Kidney epithelial cell (primary cell): ENCODE results near the gene CEP89. TPM values are rescaled to one million over a fixed set of nuclear protein-coding genes. Genes with fewer than 3 reads are reported as not detected.
"Not testable (repeated sequence)": the region's sequence is repeated elsewhere in the genome, so short reads cannot be mapped to it uniquely, and the experiment has no call there.

Experiments
- DNase-seq: peaks from one replicate; pipeline ENCODE4 v3.0.0-alpha.2; 2010; ENCODE audit warnings: low read depth
- H3K27me3 ChIP-seq: 2 replicates; pipeline ENCODE4 v1.6.0; 2011; ENCODE audit warnings: low read length; ENCODE audit not compliant: control insufficient read depth, insufficient read depth
- H3K36me3 ChIP-seq: 2 replicates; pipeline ENCODE4 v1.5.1; 2011; ENCODE audit warnings: low read length; ENCODE audit not compliant: control insufficient read depth, insufficient read depth
- H3K4me3 ChIP-seq: 2 replicates; pipeline ENCODE4 v1.5.1; 2011; ENCODE audit warnings: low read depth, mild to moderate bottlenecking, control low read depth, low read length
- total RNA-seq: library from RNA; depleted of rRNA; stranded (reverse); fragments of >200 nt; gene quantifications from 2 replicates; pipeline ENCODE4 v1.2.3, GENCODE V29; 2015
- TF ChIP-seq, protein P1 (sequence below): IDR thresholded peaks from 2 replicates; pipeline ENCODE4 v1.5.1; 2011; ENCODE audit warnings: mild to moderate bottlenecking, moderate library complexity, low read length, control low read depth, inconsistent platforms; ENCODE audit not compliant: insufficient read depth, poor library complexity, severe bottlenecking

Gene CEP89
- total RNA-seq, 1 donor from 2014 or later, result 29.9 TPM

DNA sequence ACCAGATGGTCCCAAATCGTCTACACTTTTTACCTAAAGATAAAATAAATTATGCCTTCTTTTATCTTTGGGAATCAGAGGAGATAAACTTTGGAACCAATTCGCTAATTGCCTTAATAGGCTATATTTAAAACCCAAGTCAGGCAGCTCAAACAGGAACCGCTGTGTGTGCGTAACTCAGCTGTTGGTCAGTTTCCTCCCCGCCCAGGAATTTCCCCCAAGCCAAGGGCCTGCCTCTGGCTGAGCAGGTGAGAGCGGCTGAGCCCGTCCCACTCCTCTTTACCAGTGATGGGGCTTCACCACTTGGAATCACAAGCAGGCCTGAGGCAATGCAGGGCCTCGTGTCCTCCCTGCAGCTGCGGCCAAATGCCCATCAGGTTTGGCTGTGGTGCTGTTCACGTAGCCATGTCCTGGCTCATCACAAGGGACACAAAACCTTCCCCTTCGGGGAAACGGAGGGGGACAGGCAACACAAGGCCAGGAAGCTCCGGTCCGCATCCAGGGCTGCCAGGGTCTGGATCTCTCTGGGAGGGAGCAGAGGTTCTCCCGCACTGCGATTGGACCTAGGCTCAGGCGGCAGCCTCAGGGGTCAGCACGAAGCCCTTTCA is 101.7 kb downstream of the CEP89 start:
- Histone ChIP-seq H3K27me3 (no peaks in the 10 kb centered on the region), H3K36me3 (no peaks in the 10 kb centered on the region), H3K4me3 (no peak overlapping the region)
- TF ChIP-seq, protein P1, sequence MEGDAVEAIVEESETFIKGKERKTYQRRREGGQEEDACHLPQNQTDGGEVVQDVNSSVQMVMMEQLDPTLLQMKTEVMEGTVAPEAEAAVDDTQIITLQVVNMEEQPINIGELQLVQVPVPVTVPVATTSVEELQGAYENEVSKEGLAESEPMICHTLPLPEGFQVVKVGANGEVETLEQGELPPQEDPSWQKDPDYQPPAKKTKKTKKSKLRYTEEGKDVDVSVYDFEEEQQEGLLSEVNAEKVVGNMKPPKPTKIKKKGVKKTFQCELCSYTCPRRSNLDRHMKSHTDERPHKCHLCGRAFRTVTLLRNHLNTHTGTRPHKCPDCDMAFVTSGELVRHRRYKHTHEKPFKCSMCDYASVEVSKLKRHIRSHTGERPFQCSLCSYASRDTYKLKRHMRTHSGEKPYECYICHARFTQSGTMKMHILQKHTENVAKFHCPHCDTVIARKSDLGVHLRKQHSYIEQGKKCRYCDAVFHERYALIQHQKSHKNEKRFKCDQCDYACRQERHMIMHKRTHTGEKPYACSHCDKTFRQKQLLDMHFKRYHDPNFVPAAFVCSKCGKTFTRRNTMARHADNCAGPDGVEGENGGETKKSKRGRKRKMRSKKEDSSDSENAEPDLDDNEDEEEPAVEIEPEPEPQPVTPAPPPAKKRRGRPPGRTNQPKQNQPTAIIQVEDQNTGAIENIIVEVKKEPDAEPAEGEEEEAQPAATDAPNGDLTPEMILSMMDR, result no peak
- DNase-seq, result no peak

DNA sequence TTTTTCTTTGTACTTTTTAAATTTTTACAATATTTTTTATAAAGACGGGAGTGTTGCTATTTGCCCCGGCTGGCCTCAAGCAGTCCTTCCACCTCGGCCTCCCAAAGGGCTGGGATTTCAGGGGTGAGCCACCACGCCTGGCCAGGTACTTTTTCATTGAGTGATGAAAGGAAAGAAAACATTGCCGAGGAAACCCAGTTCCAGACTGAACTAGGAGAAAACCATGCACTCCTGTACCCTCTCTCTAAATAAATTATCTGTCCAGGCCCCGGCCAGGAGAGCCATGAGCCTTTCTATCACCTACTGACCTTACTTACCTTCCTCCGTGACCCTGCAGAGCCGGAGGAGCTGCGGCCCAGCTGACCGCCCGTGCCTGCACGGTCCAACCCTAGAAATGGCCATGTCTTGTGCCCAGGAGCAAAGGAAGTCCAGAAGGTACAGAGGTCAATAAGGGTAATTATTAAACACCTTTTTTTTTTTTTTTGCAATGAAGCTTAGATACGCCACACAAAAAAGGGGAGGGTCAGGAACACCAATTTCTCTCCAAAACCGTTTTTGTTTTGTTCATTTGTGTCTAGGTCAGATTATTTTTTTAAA is 102.3 kb downstream of the CEP89 start, which contains the start of gene SLC7A9:
SLC7A9 (minus strand) TSS at position 399 of the 597 bp plus-strand sequence. CDS start 1,233 bp downstream, outside the sequence.
- TF ChIP-seq, protein P1, result no peak
- H3K36me3 ChIP-seq, result no peaks in the 10 kb centered on the region
- no peak for DNase-seq
- H3K27me3 ChIP-seq, result no peaks in the 10 kb centered on the region
- H3K4me3 ChIP-seq, result no peak within 1 kb of the TSS

DNA sequence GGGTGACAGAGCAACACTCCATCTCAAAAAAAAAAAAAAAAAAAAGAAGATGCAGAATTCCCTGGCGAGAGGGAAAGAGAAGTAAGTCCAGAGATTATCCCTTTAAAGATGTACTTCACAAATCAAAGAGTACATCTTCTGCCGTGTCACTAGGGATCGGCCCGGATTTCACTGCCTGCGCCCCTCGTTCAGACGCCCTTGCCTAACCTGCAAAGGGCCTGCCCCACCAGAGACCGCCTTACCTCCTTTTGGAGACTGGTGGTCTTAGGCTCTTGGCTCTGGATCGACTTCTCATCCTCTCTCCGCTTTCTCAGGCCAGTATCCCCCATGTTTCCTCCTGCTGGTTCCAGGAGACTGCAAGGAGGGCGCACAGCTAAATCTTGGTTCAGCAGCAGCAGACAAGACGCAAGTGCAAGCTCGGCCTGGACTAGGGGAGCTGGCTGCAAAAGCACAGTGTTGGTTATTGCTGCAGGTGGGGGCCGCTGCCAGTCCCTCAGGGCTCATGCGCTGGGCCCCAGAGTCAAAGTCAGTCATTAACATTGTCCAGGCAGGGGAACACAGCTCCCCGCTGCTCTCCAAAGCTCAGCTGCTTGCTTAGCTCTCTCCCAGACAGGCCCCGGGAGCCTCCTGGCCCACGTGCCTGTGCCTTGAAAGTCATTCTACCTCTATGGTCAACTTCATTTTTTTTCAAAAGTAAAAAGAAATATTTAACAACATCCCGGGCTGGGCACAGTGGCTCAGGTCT is 103.4 kb downstream of the CEP89 start:
- DNase-seq, result no peak
- Histone ChIP-seq H3K36me3 (no peaks in the 10 kb centered on the region), H3K27me3 (no peaks in the 10 kb centered on the region), H3K4me3 (no peak overlapping the region)
- TF ChIP-seq, protein P1, result no peak

DNA sequence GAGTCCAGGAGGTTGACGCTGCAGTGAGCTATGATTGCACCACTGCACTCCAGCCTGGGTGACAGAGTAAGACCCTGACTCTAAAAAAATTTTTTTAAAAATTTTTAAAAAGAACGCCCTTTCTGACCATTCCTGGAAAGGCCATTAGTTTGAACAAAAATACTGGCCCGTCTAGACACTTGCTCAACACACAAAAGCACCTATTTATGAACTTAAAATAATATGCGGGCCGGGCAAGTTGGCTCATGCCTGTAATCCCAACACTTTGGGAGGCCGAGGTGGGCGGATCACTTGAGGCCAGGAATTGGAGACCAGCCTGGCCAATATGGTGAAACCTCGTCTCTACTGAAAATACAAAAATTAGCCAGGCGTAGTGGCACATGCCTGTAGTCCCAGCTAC is 104.3 kb downstream of the CEP89 start:
- H3K27me3 ChIP-seq, DNase-seq, H3K4me3 ChIP-seq, H3K36me3 ChIP-seq: not testable (repeated sequence)

DNA sequence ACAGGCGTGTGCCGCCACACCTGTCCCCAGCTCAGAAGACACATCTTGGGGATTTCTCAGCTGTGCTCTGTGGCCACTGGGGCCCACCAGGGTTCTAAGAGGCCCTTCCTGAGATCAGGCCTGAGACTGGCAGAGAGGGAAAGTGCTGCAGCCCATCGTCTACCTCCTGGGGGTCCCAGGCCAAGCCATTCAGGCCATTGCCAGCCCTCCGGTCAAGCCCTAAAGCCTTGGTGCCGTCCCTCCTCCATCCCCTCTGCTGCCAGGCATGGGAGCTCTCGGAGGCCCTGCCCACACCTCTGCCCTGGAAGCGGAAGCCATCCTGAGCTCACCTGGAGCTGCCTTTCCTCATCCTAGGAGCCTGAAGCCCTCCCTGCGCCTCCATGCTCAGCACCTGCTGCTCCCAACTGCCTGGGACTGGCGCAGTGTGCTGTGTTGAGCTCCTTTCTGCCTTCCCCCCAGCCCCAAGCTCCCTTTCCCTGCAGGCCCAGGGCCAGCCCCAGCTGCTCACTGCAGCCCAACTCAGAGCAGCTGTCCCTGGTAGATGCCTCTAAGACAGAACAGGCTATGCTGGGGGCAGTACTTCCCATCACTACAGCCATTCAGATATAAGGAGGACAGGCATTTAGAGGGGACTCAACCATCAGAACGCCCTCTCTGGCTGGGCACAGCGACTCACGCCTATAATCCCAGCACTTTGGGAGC is 105.0 kb downstream of the CEP89 start:
- no peak overlapping the region for H3K4me3 ChIP-seq
- TF ChIP-seq, protein P1, result no peak
- no peaks in the 10 kb centered on the region for H3K27me3 ChIP-seq
- H3K36me3 ChIP-seq, result no peaks in the 10 kb centered on the region
- DNase-seq, result no peak

DNA sequence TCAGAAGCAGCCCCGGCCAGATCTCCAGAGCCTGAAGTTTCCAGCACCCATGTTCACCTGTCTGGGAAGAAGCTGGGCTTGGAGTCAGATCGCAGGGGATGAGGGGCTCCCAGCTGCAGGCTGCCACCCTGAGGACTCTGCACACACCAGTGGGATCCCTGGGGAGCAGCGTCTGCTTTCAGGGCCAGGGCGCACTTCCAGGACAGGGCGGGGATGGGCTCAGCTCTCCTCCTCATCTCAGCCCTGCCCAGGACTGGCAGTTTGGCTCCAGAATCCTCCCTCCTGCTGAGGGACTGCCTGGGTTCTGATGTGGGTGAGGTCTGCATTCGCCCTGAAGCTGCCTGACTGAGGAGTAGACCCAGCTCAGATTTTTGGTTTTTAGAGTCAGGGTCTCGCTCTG is 105.7 kb downstream of the CEP89 start:
- H3K27me3 ChIP-seq, result no peaks in the 10 kb centered on the region
- no peak overlapping the region for H3K4me3 ChIP-seq
- TF ChIP-seq, protein P1, result no peak
- no peak for DNase-seq
- H3K36me3 ChIP-seq, result no peaks in the 10 kb centered on the region
